HepG2 (cell line): ENCODE results near the gene RPS15A. TPM values are rescaled to one million over a fixed set of nuclear protein-coding genes. Genes with fewer than 3 reads are reported as not detected.

ENCODE experiments used
- BORCS8-MEF2B ChIP-seq: sonication (generic); formaldehyde crosslinking; IDR thresholded peaks from 2 replicates; pipeline ENCODE4 v1.8.0; 2022; ENCODE audit warnings: mild to moderate bottlenecking, missing genetic modification reagents
- CHD4 ChIP-seq: fragments of 200-600 bp; sonication (generic); IDR thresholded peaks from 2 replicates; pipeline ENCODE4 v1.7.0; 2017; ENCODE audit warnings: mild to moderate bottlenecking, low read length, borderline replicate concordance
- DMAP1 ChIP-seq: IDR thresholded peaks from 2 replicates; pipeline ENCODE4 v1.6.1; 2016
- GLMP ChIP-seq: sonication (generic); formaldehyde crosslinking; IDR thresholded peaks from 2 replicates; pipeline ENCODE4 v1.9.0; 2021; ENCODE audit warnings: missing genetic modification reagents, mild to moderate bottlenecking, borderline replicate concordance
- HMGXB4 ChIP-seq, 2 experiments: sonication (generic) in 1 of 2; formaldehyde crosslinking in 1 of 2; IDR thresholded peaks; 2 replicates each; pipeline versions ENCODE4 v1.4.0 to v1.6.1; 2018 to 2020; ENCODE audit warnings: missing genetic modification reagents in 2 of 2, borderline replicate concordance in 1 of 2, low read depth in 1 of 2, mild to moderate bottlenecking in 1 of 2, missing biosample characterization in 1 of 2
- KLF16 ChIP-seq, 2 experiments: sonication (generic) in 1 of 2; formaldehyde crosslinking in 1 of 2; IDR thresholded peaks; 2 replicates each; pipeline versions ENCODE4 v1.6.1 to v1.8.0; 2016 to 2023; ENCODE audit warnings: missing genetic modification reagents in 2 of 2, missing compliant biosample characterization in 1 of 2
- KMT2A ChIP-seq: sonication (generic); formaldehyde crosslinking; IDR thresholded peaks from 2 replicates; pipeline ENCODE4 v1.4.0; 2020; ENCODE audit warnings: missing genetic modification reagents
- KMT2B ChIP-seq: IDR thresholded peaks from 2 replicates; pipeline ENCODE4 v1.6.1; 2016; ENCODE audit warnings: missing genetic modification reagents, missing compliant biosample characterization
- MIXL1 ChIP-seq: IDR thresholded peaks from 2 replicates; pipeline ENCODE4 v1.6.1; 2016
- POLR2G ChIP-seq: fragments of 200-400 bp; formaldehyde crosslinking; IDR thresholded peaks from 2 replicates; pipeline ENCODE4 v1.6.1; 2018; ENCODE audit warnings: mild to moderate bottlenecking, low read depth, low read length, moderate library complexity
- REL ChIP-seq: sonication (generic); formaldehyde crosslinking; conservative IDR thresholded peaks from 2 replicates; pipeline ENCODE4 v1.8.0; 2022; ENCODE audit warnings: mild to moderate bottlenecking, missing genetic modification reagents, moderate library complexity
- STAT6 ChIP-seq: sonication (generic); formaldehyde crosslinking; IDR thresholded peaks from 2 replicates; pipeline ENCODE4 v1.4.0; 2020; ENCODE audit warnings: missing genetic modification reagents, mild to moderate bottlenecking, borderline replicate concordance
- THYN1 ChIP-seq: sonication (generic); formaldehyde crosslinking; IDR thresholded peaks from 2 replicates; pipeline ENCODE4 v1.8.1; 2023; ENCODE audit warnings: low read depth, mild to moderate bottlenecking, moderate library complexity, missing genetic modification reagents, borderline replicate concordance
- ZNF263 ChIP-seq: sonication (generic); formaldehyde crosslinking; IDR thresholded peaks from 2 replicates; pipeline ENCODE4 v1.4.0; 2020; ENCODE audit warnings: missing genetic modification reagents
- ZNF44 ChIP-seq: sonication (generic); formaldehyde crosslinking; IDR thresholded peaks from 2 replicates; pipeline ENCODE4 v1.5.1; 2020; ENCODE audit warnings: mild to moderate bottlenecking, missing genetic modification reagents
- ZNF550 ChIP-seq: sonication (generic); formaldehyde crosslinking; IDR thresholded peaks from 2 replicates; pipeline ENCODE4 v1.4.0; 2020; ENCODE audit warnings: mild to moderate bottlenecking, missing genetic modification reagents, borderline replicate concordance
- ZNF564 ChIP-seq: sonication (generic); formaldehyde crosslinking; IDR thresholded peaks from 2 replicates; pipeline ENCODE4 v1.8.1; 2023; ENCODE audit warnings: mild to moderate bottlenecking, missing genetic modification reagents
- ZNF670 ChIP-seq: sonication (generic); formaldehyde crosslinking; IDR thresholded peaks from 2 replicates; pipeline ENCODE4 v1.8.0; 2022; ENCODE audit warnings: mild to moderate bottlenecking, missing genetic modification reagents, borderline replicate concordance
- ZNF891 ChIP-seq: sonication (generic); formaldehyde crosslinking; IDR thresholded peaks from 2 replicates; pipeline ENCODE4 v1.5.0; 2020; ENCODE audit warnings: mild to moderate bottlenecking, missing genetic modification reagents
- polyA plus RNA-seq, 8 experiments: library from polyadenylated mRNA; depleted of rRNA in 3 of 8; stranded (reverse) in 7 of 8; unstranded in 1 of 8; fragments of >200 nt; fragmentation: Illumina TruSeq in 4 of 8; extraction: Trizol in 4 of 8; gene quantifications; 2 replicates each; pipeline versions ENCODE4 v1.2.1 to v1.2.3, GENCODE V29; 2011 to 2016; ENCODE audit warnings: low read depth in 4 of 8, missing spikeins in 1 of 8, mixed read lengths in 1 of 8; ENCODE audit not compliant: insufficient read depth in 1 of 8
- total RNA-seq, 5 experiments: library from RNA; depleted of rRNA; stranded (reverse); fragments of >200 nt; fragmentation: Illumina TruSeq; extraction: Trizol; gene quantifications; 2 replicates each; pipeline ENCODE4 v1.2.3, GENCODE V29; 2016; ENCODE audit warnings: low read depth in 1 of 5
- TF ChIP-seq, protein P1 (sequence below): sonication (generic); formaldehyde crosslinking; IDR thresholded peaks from 2 replicates; pipeline ENCODE4 v1.8.0; 2022; ENCODE audit warnings: mild to moderate bottlenecking, missing genetic modification reagents

Gene RPS15A
- total and polyA plus RNA-seq, 2 of the 13 experiments (the other 11 are each of a cell fraction or from before 2014, with no cell fraction given): 5,489 to 9,457 TPM

DNA sequence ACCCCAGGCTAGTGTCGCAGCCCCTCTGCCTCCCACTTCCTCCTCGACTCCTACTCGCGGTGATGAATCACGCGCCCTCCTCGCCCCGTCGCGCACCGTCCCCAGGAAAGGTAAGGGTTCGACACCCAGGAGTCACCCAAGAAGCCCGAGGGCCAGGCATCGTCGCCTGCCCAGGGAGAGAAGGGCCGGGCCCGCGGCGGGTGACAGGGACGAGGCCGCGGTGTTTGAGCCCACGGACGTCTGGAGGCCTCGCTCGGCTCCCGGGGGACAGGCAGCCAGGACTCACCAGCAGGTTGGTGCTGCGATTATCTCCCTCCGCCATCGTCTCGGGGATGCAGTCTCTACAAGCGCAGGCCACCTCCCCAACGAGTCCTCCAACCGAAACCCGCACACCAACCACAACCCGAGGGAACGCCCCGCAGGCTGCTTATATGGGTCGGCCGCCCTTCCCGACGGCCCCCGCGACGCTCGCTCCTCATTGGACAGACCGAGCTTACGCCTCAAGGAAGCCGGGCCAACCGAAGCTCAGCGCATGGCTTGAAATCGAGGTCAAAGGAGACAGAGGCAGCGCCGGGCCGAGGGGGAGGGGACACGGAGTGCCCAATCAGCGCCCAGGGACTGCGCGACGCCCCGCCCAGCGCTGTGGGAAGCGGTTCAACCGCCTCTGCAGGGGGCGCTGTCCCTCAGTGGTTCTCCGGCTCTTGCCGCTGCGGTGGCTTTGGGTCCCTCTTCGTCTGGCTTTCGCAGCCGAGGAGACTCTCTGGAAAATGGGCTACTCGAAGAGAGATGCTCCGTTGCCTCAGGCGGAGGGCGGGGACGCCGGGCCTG is 11.2 kb upstream of the RPS15A start, which contains the start of gene ARL6IP1 (continued):
- TF ChIP-seq KLF16 (CRISPR knock-in tag; IDR thresholded peaks at IDR 0.05) (peak; percentile 86 to 98; a peak in 3 of 4 replicates), CHD4 (no peak), DMAP1 (CRISPR knock-in tag) (peak; percentile 99), REL (CRISPR knock-in tag) (peak; percentile 98), HMGXB4 (CRISPR knock-in tag; IDR thresholded peaks at IDR 0.05; ENCODE audit: borderline replicate concordance in 1 of 2, low read depth in 1 of 2) (peak; percentile 100), ZNF44 (peak; percentile 34; the same call in 1 of the 2 replicates), GLMP (CRISPR knock-in tag) (no peak), BORCS8-MEF2B (CRISPR knock-in tag) (peak; percentile 98), THYN1 (CRISPR knock-in tag) (peak; percentile 98; the same call in 1 of the 2 replicates), ZNF550 (CRISPR knock-in tag) (peak; percentile 84; the same call in 1 of the 2 replicates), ZNF891 (peak; percentile 89), KMT2B (peak; percentile 96), POLR2G (peak; percentile 100), MIXL1 (CRISPR knock-in tag) (peak; percentile 92), STAT6 (CRISPR knock-in tag) (no peak; the same call in none of the 2 replicates), ZNF263 (CRISPR knock-in tag) (peak; percentile 53), ZNF564 (peak; percentile 85), ZNF670 (CRISPR knock-in tag) (peak; percentile 99), KMT2A (CRISPR knock-in tag) (peak; percentile 99)
- TF ChIP-seq, protein P1, sequence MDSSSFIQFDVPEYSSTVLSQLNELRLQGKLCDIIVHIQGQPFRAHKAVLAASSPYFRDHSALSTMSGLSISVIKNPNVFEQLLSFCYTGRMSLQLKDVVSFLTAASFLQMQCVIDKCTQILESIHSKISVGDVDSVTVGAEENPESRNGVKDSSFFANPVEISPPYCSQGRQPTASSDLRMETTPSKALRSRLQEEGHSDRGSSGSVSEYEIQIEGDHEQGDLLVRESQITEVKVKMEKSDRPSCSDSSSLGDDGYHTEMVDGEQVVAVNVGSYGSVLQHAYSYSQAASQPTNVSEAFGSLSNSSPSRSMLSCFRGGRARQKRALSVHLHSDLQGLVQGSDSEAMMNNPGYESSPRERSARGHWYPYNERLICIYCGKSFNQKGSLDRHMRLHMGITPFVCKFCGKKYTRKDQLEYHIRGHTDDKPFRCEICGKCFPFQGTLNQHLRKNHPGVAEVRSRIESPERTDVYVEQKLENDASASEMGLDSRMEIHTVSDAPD (CRISPR knock-in tag): peak; percentile 98
